ENCODE results near the gene OXSR1. TPM values are rescaled to one million over a fixed set of nuclear protein-coding genes. Genes with fewer than 3 reads are reported as not detected.
A peak's percentile ranks its signal among the peaks of the same experiment; 100 is the strongest.
"Not testable (repeated sequence)": the region's sequence is repeated elsewhere in the genome, so short reads cannot be mapped to it uniquely, and the experiment has no call there.

The OXSR1 gene
- total RNA-seq, 1 donor from 2014 or later = 80.7 TPM

- TF ChIP-seq CTCF (IDR thresholded peaks at IDR 0.05; ENCODE audit: partially characterized antibody, unreplicated experiment) = no peak
- Mint-ChIP-seq H3K4me3 (ENCODE audit: unreplicated experiment) (no peak overlapping the region), H3K27me3 (ENCODE audit: unreplicated experiment) (no peaks in the 10 kb centered on the region), H3K9me3 (ENCODE audit: unreplicated experiment) (no peaks in the 10 kb centered on the region), H3K27ac (ENCODE audit: unreplicated experiment) (no peak overlapping the region), H3K4me1 (ENCODE audit: low read depth, unreplicated experiment) (peaks cover 22% of the 10 kb centered on the region), H3K36me3 (ENCODE audit: unreplicated experiment) (no peaks in the 10 kb centered on the region)
- no peak for DNase-seq
Observed at GRCh38 chr3:38173834-38174418, 8.6 kb downstream of the OXSR1 start.

- H3K4me3 Mint-ChIP-seq (ENCODE audit: unreplicated experiment) = no peak overlapping the region
- H3K36me3 Mint-ChIP-seq (ENCODE audit: unreplicated experiment) = no peaks in the 10 kb centered on the region
- no peaks in the 10 kb centered on the region for H3K9me3 Mint-ChIP-seq (ENCODE audit: unreplicated experiment)
- no peak for DNase-seq
- TF ChIP-seq CTCF (IDR thresholded peaks at IDR 0.05; ENCODE audit: partially characterized antibody, unreplicated experiment) = no peak
- peak overlapping the region; percentile 56 for H3K27ac Mint-ChIP-seq (ENCODE audit: unreplicated experiment)
- peaks cover 2% of the 10 kb centered on the region for H3K27me3 Mint-ChIP-seq (ENCODE audit: unreplicated experiment)
- peaks cover 22% of the 10 kb centered on the region for H3K4me1 Mint-ChIP-seq (ENCODE audit: low read depth, unreplicated experiment)
Observed at GRCh38 chr3:38177181-38177580, 11.8 kb downstream of the OXSR1 start.

- Mint-ChIP-seq H3K27me3 (ENCODE audit: unreplicated experiment) (peaks cover 2% of the 10 kb centered on the region), H3K4me1 (ENCODE audit: low read depth, unreplicated experiment) (peaks cover 3% of the 10 kb centered on the region), H3K9me3 (ENCODE audit: unreplicated experiment) (peaks cover 1% of the 10 kb centered on the region), H3K36me3 (ENCODE audit: unreplicated experiment) (no peaks in the 10 kb centered on the region), H3K4me3 (ENCODE audit: unreplicated experiment) (no peak overlapping the region), H3K27ac (ENCODE audit: unreplicated experiment) (no peak overlapping the region)
- no peak for DNase-seq
- no peak for TF ChIP-seq CTCF (IDR thresholded peaks at IDR 0.05; ENCODE audit: partially characterized antibody, unreplicated experiment)
Observed at GRCh38 chr3:38186781-38187180, 21.4 kb downstream of the OXSR1 start.

DNA sequence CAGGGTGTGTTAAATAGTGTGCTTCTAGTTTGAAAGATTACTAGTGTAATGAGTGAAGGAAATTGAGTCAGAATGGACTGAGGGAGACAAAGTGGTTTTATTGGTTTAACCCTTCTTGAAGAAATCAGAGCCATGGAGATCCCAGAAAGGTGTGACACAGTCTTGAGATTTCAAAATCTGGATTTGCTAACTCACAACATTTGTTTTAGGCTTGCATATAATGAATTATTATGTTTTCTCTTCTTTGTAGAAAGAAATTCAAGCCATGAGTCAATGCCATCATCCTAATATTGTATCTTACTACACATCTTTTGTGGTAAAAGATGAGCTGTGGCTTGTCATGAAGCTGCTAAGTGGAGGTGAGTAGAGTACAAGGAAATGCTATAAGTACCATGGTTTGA lies 25.1 kb downstream of the OXSR1 start:
- Mint-ChIP-seq H3K4me1 (ENCODE audit: low read depth, unreplicated experiment) (no peaks in the 10 kb centered on the region), H3K36me3 (ENCODE audit: unreplicated experiment) (no peaks in the 10 kb centered on the region), H3K27me3 (ENCODE audit: unreplicated experiment) (no peaks in the 10 kb centered on the region), H3K27ac (ENCODE audit: unreplicated experiment) (no peak overlapping the region), H3K9me3 (ENCODE audit: unreplicated experiment) (peaks cover 1% of the 10 kb centered on the region), H3K4me3 (ENCODE audit: unreplicated experiment) (no peak overlapping the region)
- TF ChIP-seq CTCF (IDR thresholded peaks at IDR 0.05; ENCODE audit: partially characterized antibody, unreplicated experiment) = no peak
- no peak for DNase-seq

DNA sequence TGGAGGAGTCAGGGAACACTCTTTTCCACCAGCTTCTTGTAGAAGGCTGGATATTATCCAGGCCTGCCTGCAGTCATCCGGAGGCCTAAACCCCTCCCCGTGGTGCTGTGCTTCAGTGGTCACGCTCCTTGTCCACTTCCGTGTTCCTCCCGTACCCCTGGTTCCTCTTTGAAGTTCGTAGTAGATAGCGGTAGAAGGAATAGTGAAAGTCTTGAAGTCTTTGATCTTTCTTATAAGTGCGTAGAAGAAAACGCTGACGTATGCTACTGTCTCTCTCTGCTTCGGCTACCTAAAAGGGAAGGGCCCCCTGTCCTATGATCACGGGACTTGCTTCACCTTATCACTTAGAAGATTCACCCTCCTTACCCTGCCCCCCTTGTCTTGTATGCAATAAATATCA lies 37.6 kb downstream of the OXSR1 start:
- not testable (repeated sequence) for H3K9me3 Mint-ChIP-seq (ENCODE audit: unreplicated experiment); DNase-seq; H3K4me3 Mint-ChIP-seq (ENCODE audit: unreplicated experiment); H3K27me3 Mint-ChIP-seq (ENCODE audit: unreplicated experiment); H3K27ac Mint-ChIP-seq (ENCODE audit: unreplicated experiment); H3K36me3 Mint-ChIP-seq (ENCODE audit: unreplicated experiment)
- H3K4me1 Mint-ChIP-seq (ENCODE audit: low read depth, unreplicated experiment) = peaks cover 15% of the 10 kb centered on the region

Measured in glutamatergic neuron (in vitro differentiated cells).